ENCODE measurements around the gene VPS4B. TPM values are rescaled to one million over a fixed set of nuclear protein-coding genes. Genes with fewer than 3 reads are reported as not detected.

VPS4B gene
- total and polyA plus RNA-seq, 9 donors, result 18.6 to 43.4 (median 34.7) TPM

DNA sequence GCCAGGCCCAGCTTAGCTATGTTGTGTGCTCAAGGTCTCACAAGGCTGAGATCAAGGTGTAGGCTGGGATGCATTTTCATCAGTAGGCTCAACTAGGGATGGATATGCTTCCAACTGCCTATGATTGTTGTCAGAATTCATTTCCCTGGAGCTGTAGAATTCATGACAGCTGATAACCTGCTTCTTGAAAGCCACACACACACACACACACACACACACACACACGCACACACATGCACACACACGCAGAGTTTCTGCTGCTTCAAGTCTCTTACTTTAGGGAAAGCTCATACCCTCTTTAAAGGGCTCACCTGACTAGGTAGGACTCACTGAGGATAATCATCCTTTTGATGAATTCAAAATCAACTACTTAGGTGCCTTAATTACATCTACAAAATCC lies 8.2 kb upstream of the VPS4B start:
- Histone ChIP-seq H3K27ac (no peak overlapping the region), H3K4me1 (ENCODE audit: insufficient read depth) (no peaks in the 10 kb centered on the region), H3K4me3 (no peak overlapping the region), H3K27me3 (no peaks in the 10 kb centered on the region), H3K36me3 (no peaks in the 10 kb centered on the region), H3K9me3 (no peaks in the 10 kb centered on the region)
- 56 to 83% (median 73%) methylated on average over 2 of the region's 2 CpGs for WGBS, 3 donors
- DNase-seq, result no peak
- TF ChIP-seq EP300 (IDR thresholded peaks at IDR 0.05) (no peak), POLR2A (IDR thresholded peaks at IDR 0.05) (no peak)
- TF ChIP-seq, protein P1, sequence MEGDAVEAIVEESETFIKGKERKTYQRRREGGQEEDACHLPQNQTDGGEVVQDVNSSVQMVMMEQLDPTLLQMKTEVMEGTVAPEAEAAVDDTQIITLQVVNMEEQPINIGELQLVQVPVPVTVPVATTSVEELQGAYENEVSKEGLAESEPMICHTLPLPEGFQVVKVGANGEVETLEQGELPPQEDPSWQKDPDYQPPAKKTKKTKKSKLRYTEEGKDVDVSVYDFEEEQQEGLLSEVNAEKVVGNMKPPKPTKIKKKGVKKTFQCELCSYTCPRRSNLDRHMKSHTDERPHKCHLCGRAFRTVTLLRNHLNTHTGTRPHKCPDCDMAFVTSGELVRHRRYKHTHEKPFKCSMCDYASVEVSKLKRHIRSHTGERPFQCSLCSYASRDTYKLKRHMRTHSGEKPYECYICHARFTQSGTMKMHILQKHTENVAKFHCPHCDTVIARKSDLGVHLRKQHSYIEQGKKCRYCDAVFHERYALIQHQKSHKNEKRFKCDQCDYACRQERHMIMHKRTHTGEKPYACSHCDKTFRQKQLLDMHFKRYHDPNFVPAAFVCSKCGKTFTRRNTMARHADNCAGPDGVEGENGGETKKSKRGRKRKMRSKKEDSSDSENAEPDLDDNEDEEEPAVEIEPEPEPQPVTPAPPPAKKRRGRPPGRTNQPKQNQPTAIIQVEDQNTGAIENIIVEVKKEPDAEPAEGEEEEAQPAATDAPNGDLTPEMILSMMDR (IDR thresholded peaks at IDR 0.05), result no peak
- intact Hi-C loops (cut with DNase I), result loop anchor here in 3 of 4 donors (10.0 kb wide), 5 partner anchors 86 to 716 kb away; partner anchors contain the start of gene PHLPP1 (in 1 of the 3)

- no peak for DNase-seq
- Histone ChIP-seq H3K4me3 (no peak overlapping the region), H3K36me3 (no peaks in the 10 kb centered on the region), H3K9me3 (no peaks in the 10 kb centered on the region), H3K27me3 (no peaks in the 10 kb centered on the region), H3K27ac (no peak overlapping the region), H3K4me1 (ENCODE audit: insufficient read depth) (no peaks in the 10 kb centered on the region)
- intact Hi-C loops (cut with DNase I), result loop anchor here in 2 of 4 donors (10.0 kb wide), 3 partner anchors 63 to 903 kb away; partner anchors contain the start of genes KDSR (in 1 of the 2) and ZCCHC2 (in 1 of the 2)
- WGBS, 3 donors, result 81 to 84% (median 84%) methylated on average over 4 of the region's 4 CpGs
- TF ChIP-seq EP300 (IDR thresholded peaks at IDR 0.05) (no peak), POLR2A (IDR thresholded peaks at IDR 0.05) (no peak)
- TF ChIP-seq, protein P1 (IDR thresholded peaks at IDR 0.05), result no peak
These were observed 5.3 kb upstream of the VPS4B start for GRCh38 chr18:63427558-63427957.

- TF ChIP-seq, protein P1 (IDR thresholded peaks at IDR 0.05), result no peak
- TF ChIP-seq EP300 (IDR thresholded peaks at IDR 0.05), result no peak
- TF ChIP-seq POLR2A (IDR thresholded peaks at IDR 0.05), result no peak
- Histone ChIP-seq H3K36me3 (no peaks in the 10 kb centered on the region), H3K27me3 (no peaks in the 10 kb centered on the region), H3K27ac (peak overlapping the region; percentile 82 to 96), H3K4me3 (peak overlapping the region; percentile 94), H3K9me3 (no peaks in the 10 kb centered on the region), H3K4me1 (ENCODE audit: insufficient read depth) (no peaks in the 10 kb centered on the region)
- WGBS, 3 donors, result 1 to 2% (median 1%) methylated on average over 26 of the region's 26 CpGs
- intact Hi-C loops (cut with DNase I), result loop anchor here in 2 of 4 donors (2.0 to 10.0 kb wide), 4 partner anchors 56 to 898 kb away; partner anchors contain the start of genes KDSR (in 2 of the 2) and ZCCHC2 (in 1 of the 2)
- no peak for DNase-seq
These were observed 608 bp upstream of the VPS4B start for GRCh38 chr18:63422864-63423304.

- no peaks in the 10 kb centered on the region for H3K36me3 ChIP-seq
- no peaks in the 10 kb centered on the region for H3K4me1 ChIP-seq (ENCODE audit: insufficient read depth)
- intact Hi-C loops (cut with DNase I), result loop anchor here in 2 of 4 donors (10.0 kb wide), 3 partner anchors 57 to 897 kb away; partner anchors contain the start of genes KDSR (in 1 of the 2) and ZCCHC2 (in 1 of the 2)
- WGBS, 3 donors, result 5 to 15% (median 12%) methylated on average over 6 of the region's 6 CpGs
- no peaks in the 10 kb centered on the region for H3K27me3 ChIP-seq
- TF ChIP-seq, protein P1 (IDR thresholded peaks at IDR 0.05), result no peak
- no peak for TF ChIP-seq POLR2A (IDR thresholded peaks at IDR 0.05)
- no peak for TF ChIP-seq EP300 (IDR thresholded peaks at IDR 0.05)
- no peak for DNase-seq
- H3K4me3 ChIP-seq, result peak overlapping the region; percentile 94
- no peaks in the 10 kb centered on the region for H3K9me3 ChIP-seq
- no peak overlapping the region for H3K27ac ChIP-seq
These were observed 762 bp downstream of the VPS4B start for GRCh38 chr18:63421514-63421913.

Measured in ovary (tissue), 9 donors.